A673 (cell line): ENCODE results near the gene C2orf92. TPM values are rescaled to one million over a fixed set of nuclear protein-coding genes. Genes with fewer than 3 reads are reported as not detected.

Experiments
- BruUV-seq: library from RNA; stranded (reverse); fragments of 400-500 nt; replicated peaks from 2 replicates; lab custom pipeline; 2021; lab: Mats Ljungman, UMichigan
- CTCF ChIA-PET: fragments of 300-600 bp; sonication (Branson Sonifier 250); formaldehyde crosslinking; loops from one replicate; lab custom pipeline; 2022; ENCODE audit warnings: antibody characterized with exemption; lab: Charles Lee
- POLR2A ChIA-PET: fragments of 300-600 bp; sonication (Branson Sonifier 250); formaldehyde crosslinking; loops from one replicate; lab custom pipeline; 2022; ENCODE audit warnings: antibody characterized with exemption; ENCODE audit not compliant: low non-redundant PET; lab: Charles Lee
- DNase-seq: peaks from one replicate; pipeline ENCODE4 v3.0.0-alpha.2; 2015; ENCODE audit warnings: low spot score
- H3K27ac ChIP-seq: fragments of 200-600 bp; sonication (generic); 2 replicates; pipeline ENCODE4 v1.5.1; 2016; ENCODE audit warnings: mixed run types, low read depth, mild to moderate bottlenecking, mixed read lengths, antibody characterized with exemption, low read length; ENCODE audit not compliant: poor library complexity, severe bottlenecking
- H3K27me3 ChIP-seq: fragments of 200-600 bp; sonication (generic); replicated peaks from 2 replicates; pipeline ENCODE4 v1.6.1; 2017; ENCODE audit warnings: mixed run types, low read depth, mild to moderate bottlenecking, mixed read lengths, antibody characterized with exemption, low read length; ENCODE audit not compliant: insufficient read depth, poor library complexity
- H3K36me3 ChIP-seq: fragments of 200-600 bp; sonication (generic); 2 replicates; pipeline ENCODE4 v1.6.1; 2016; ENCODE audit warnings: mixed run types, mild to moderate bottlenecking, mixed read lengths, antibody characterized with exemption, low read length; ENCODE audit not compliant: insufficient read depth, poor library complexity, severe bottlenecking
- H3K4me1 ChIP-seq: fragments of 200-600 bp; sonication (generic); 2 replicates; pipeline ENCODE4 v1.6.1; 2017; ENCODE audit warnings: mixed run types, mild to moderate bottlenecking, mixed read lengths, antibody characterized with exemption, low read length; ENCODE audit not compliant: insufficient read depth, poor library complexity, severe bottlenecking
- H3K4me3 ChIP-seq: fragments of 200-600 bp; sonication (generic); 2 replicates; pipeline ENCODE4 v1.5.1; 2016; ENCODE audit warnings: low read depth, mixed run types, mild to moderate bottlenecking, mixed read lengths, low read length; ENCODE audit not compliant: poor library complexity, severe bottlenecking
- H3K9me3 ChIP-seq: fragments of 200-600 bp; sonication (generic); 2 replicates; pipeline ENCODE4 v1.6.1; 2016; ENCODE audit warnings: mixed run types, low read depth, mild to moderate bottlenecking, mixed read lengths, antibody characterized with exemption, low read length; ENCODE audit not compliant: poor library complexity, severe bottlenecking
- CTCF ChIP-seq: fragments of 300-800, 200-600 bp; sonication (generic); conservative IDR thresholded peaks from 2 replicates; pipeline ENCODE4 v1.5.1; 2017; ENCODE audit warnings: low read depth, mild to moderate bottlenecking, antibody characterized with exemption, low read length, moderate library complexity, mixed read lengths
- EZH2 ChIP-seq: fragments of 200-600 bp; sonication (generic); IDR thresholded peaks from 2 replicates; pipeline ENCODE4 v1.6.1; 2017; ENCODE audit warnings: borderline replicate concordance, low read depth, mild to moderate bottlenecking, mixed read lengths, antibody characterized with exemption, low read length; ENCODE audit not compliant: poor library complexity, severe bottlenecking
- intact Hi-C: fragments of 100-400 bp; cut with micrococcal nuclease; formaldehyde crosslinking; loops from one replicate; pipeline ENCODE4 v1.10.0; 2022; ENCODE audit not compliant: unreplicated experiment
- total RNA-seq: library from RNA; stranded (reverse); gene quantifications from 2 replicates; pipeline ENCODE4 v1.2.3, GENCODE V29; 2021

The C2orf92 gene
- total RNA-seq, 1 experiment from 2014 or later, result 3.7 TPM

GRCh38 chr2:97714950-97715652 lies 45.6 kb downstream of the C2orf92 start:
- CTCF ChIA-PET, result no interaction called here

GRCh38 chr2:97715951-97716694 lies 46.6 kb downstream of the C2orf92 start:
- Histone ChIP-seq H3K4me1 (no peaks in the 10 kb centered on the region), H3K27me3 (no peaks in the 10 kb centered on the region), H3K9me3 (no peaks in the 10 kb centered on the region), H3K4me3 (no peak overlapping the region), H3K36me3 (no peaks in the 10 kb centered on the region), H3K27ac (no peak overlapping the region)
- no peak for TF ChIP-seq CTCF
- TF ChIP-seq EZH2, result no peak
- BruUV-seq, result no TSS peak
- no peak for DNase-seq
- ChIA-PET CTCF (no interaction called here), POLR2A (no interaction called here)
- intact Hi-C loops, result no loop called here

More at GRCh38 chr2:97714950-97715652, 45.6 kb downstream of the C2orf92 start:
- no TSS peak for BruUV-seq
- intact Hi-C loops, result no loop called here
- no peaks in the 10 kb centered on the region for H3K27me3 ChIP-seq
- no peaks in the 10 kb centered on the region for H3K4me1 ChIP-seq
- no peak overlapping the region for H3K27ac ChIP-seq
- POLR2A ChIA-PET, result no interaction called here
- H3K4me3 ChIP-seq, result no peak overlapping the region
- no peak for TF ChIP-seq EZH2
- TF ChIP-seq CTCF, result no peak
- H3K36me3 ChIP-seq, result no peaks in the 10 kb centered on the region
- no peak for DNase-seq
- H3K9me3 ChIP-seq, result no peaks in the 10 kb centered on the region

- ChIA-PET POLR2A (no interaction called here), CTCF (no interaction called here)
- Histone ChIP-seq H3K36me3 (no peaks in the 10 kb centered on the region), H3K4me3 (no peak overlapping the region), H3K27ac (no peak overlapping the region), H3K4me1 (no peaks in the 10 kb centered on the region), H3K9me3 (no peaks in the 10 kb centered on the region), H3K27me3 (no peaks in the 10 kb centered on the region)
- TF ChIP-seq CTCF, result no peak
- no peak for TF ChIP-seq EZH2
- BruUV-seq, result no TSS peak
- intact Hi-C loops, result no loop called here
- DNase-seq, result no peak
Measured at GRCh38 chr2:97716695-97717612, 47.4 kb downstream of the C2orf92 start.
